H1 (cell line): Measurements from ENCODE around the gene GABRG2. TPM values are rescaled to one million over a fixed set of nuclear protein-coding genes. Genes with fewer than 3 reads are reported as not detected.

Experiments used
- CTCF ChIA-PET: fragments of 300-600 bp; sonication (Branson Sonifier 250); formaldehyde crosslinking; loops from one replicate; lab custom pipeline; 2021; ENCODE audit not compliant: partially characterized antibody; lab: Charles Lee
- POLR2A ChIA-PET: fragments of 300-600 bp; sonication (Branson Sonifier 250); formaldehyde crosslinking; loops from one replicate; lab custom pipeline; 2021; ENCODE audit warnings: inconsistent platforms; ENCODE audit not compliant: partially characterized antibody; lab: Charles Lee
- DNase-seq, 2 experiments: peaks; one replicate each; pipeline versions ENCODE4 v3.0.0 to v3.0.0-alpha.2; 2010 to 2022; ENCODE audit warnings: low spot score in 2 of 2, low read depth in 1 of 2, mixed read lengths in 1 of 2
- FAIRE-seq: peaks from 2 replicates; lab custom pipeline; 2011; peaks lifted over from hg19 to GRCh38; lab: Jason Lieb, UNC
- H2AFZ ChIP-seq: 2 replicates; pipeline ENCODE4 v1.8.1; 2012; ENCODE audit warnings: low read length, inconsistent platforms
- H2AK5ac ChIP-seq: 2 replicates; pipeline ENCODE4 v1.6.1; 2013; ENCODE audit warnings: low read depth, low read length
- H2BK120ac ChIP-seq: replicated peaks from 2 replicates; pipeline ENCODE3; 2013; ENCODE audit warnings: low read depth, low read length, inconsistent platforms
- H2BK12ac ChIP-seq: 2 replicates; pipeline ENCODE4 v1.6.1; 2013; ENCODE audit warnings: low read depth, low read length
- H2BK15ac ChIP-seq: 2 replicates; pipeline ENCODE4 v1.6.1; 2013; ENCODE audit warnings: low read length
- H2BK20ac ChIP-seq: 2 replicates; pipeline ENCODE4 v1.6.1; 2013; ENCODE audit warnings: low read length
- H2BK5ac ChIP-seq: 2 replicates; pipeline ENCODE4 v1.6.1; 2013; ENCODE audit warnings: low read depth, low read length
- H3K14ac ChIP-seq: 2 replicates; pipeline ENCODE4 v1.6.1; 2013; ENCODE audit warnings: inconsistent platforms; ENCODE audit not compliant: insufficient read length
- H3K18ac ChIP-seq: 2 replicates; pipeline ENCODE4 v1.6.1; 2013; ENCODE audit warnings: low read length; ENCODE audit errors: extremely low read depth
- H3K23ac ChIP-seq: 2 replicates; pipeline ENCODE4 v1.6.1; 2013; ENCODE audit warnings: inconsistent platforms; ENCODE audit not compliant: insufficient read length
- H3K23me2 ChIP-seq: 2 replicates; pipeline ENCODE4 v1.6.1; 2013; ENCODE audit warnings: low read depth, low read length
- H3K27ac ChIP-seq: 2 replicates; pipeline ENCODE4 v1.6.1; 2011; ENCODE audit warnings: low read depth, low read length, inconsistent platforms
- H3K27me3 ChIP-seq, 4 experiments: replicated peaks in 1 of 4; 1 replicate in 1 of 4; 2 replicates in 3 of 4; pipeline versions ENCODE4 v1.6.1 to v1.8.1; 2011 to 2013; ENCODE audit warnings: low read length in 3 of 4, mild to moderate bottlenecking in 3 of 4, inconsistent platforms in 2 of 4, mixed read lengths in 2 of 4, moderate library complexity in 1 of 4; ENCODE audit not compliant: control insufficient read depth in 3 of 4, insufficient read depth in 3 of 4; ENCODE audit errors: extremely low read depth in 1 of 4
- H3K36me3 ChIP-seq, 4 experiments: 2 replicates each; pipeline versions ENCODE4 v1.6.1 to v1.8.1; 2011 to 2013; ENCODE audit warnings: mild to moderate bottlenecking in 4 of 4, low read length in 3 of 4, moderate library complexity in 2 of 4, control low read depth in 1 of 4, inconsistent platforms in 1 of 4; ENCODE audit not compliant: insufficient read depth in 4 of 4, control insufficient read depth in 2 of 4
- H3K4ac ChIP-seq: replicated peaks from 2 replicates; pipeline ENCODE3; 2013; ENCODE audit warnings: low read length, low read depth, mixed read lengths, inconsistent platforms; ENCODE audit not compliant: insufficient read length
- H3K4me1 ChIP-seq, 4 experiments: replicated peaks in 1 of 4; 1 replicate in 1 of 4; 2 replicates in 3 of 4; pipeline versions ENCODE4 v1.6.1 to v1.8.1; 2011 to 2013; ENCODE audit warnings: low read length in 3 of 4, inconsistent platforms in 2 of 4, mixed read lengths in 1 of 4; ENCODE audit not compliant: insufficient read depth in 4 of 4, control insufficient read depth in 3 of 4
- H3K4me2 ChIP-seq, 2 experiments: 2 replicates each; pipeline versions ENCODE4 v1.6.1 to v1.8.1; 2011 to 2013; ENCODE audit warnings: low read depth in 2 of 2, low read length in 2 of 2, control low read depth in 1 of 2, inconsistent platforms in 1 of 2, mild to moderate bottlenecking in 1 of 2; ENCODE audit not compliant: insufficient read depth in 1 of 2
- H3K4me3 ChIP-seq, 4 experiments: fragments of 200-600, 300-600 bp in 1 of 4; sonication (generic), shearing (Covaris generic), sonication (Bioruptor Twin) in 1 of 4; 2 replicates each; pipeline versions ENCODE4 v1.5.1 to v1.8.1; 2011 to 2016; ENCODE audit warnings: low read length in 4 of 4, low read depth in 3 of 4, control low read depth in 2 of 4, inconsistent platforms in 2 of 4, mild to moderate bottlenecking in 2 of 4, mixed read lengths in 1 of 4, moderate library complexity in 1 of 4; ENCODE audit not compliant: insufficient read depth in 2 of 4; ENCODE audit errors: extremely low read depth in 1 of 4
- H3K56ac ChIP-seq: replicated peaks from 2 replicates; pipeline ENCODE3; 2013; ENCODE audit warnings: low read depth, mild to moderate bottlenecking, mixed read lengths, low read length, inconsistent platforms; ENCODE audit not compliant: insufficient read length
- H3K79me1 ChIP-seq: 2 replicates; pipeline ENCODE4 v1.6.1; 2013; ENCODE audit warnings: low read depth, low read length, control low read depth
- H3K79me2 ChIP-seq, 2 experiments: 2 replicates each; pipeline versions ENCODE4 v1.6.1 to v1.8.1; 2012 to 2013; ENCODE audit warnings: low read length in 2 of 2, mild to moderate bottlenecking in 2 of 2, inconsistent platforms in 1 of 2; ENCODE audit not compliant: insufficient read depth in 2 of 2, control insufficient read depth in 1 of 2
- H3K9ac ChIP-seq, 4 experiments: replicated peaks in 1 of 4; 1 replicate in 1 of 4; 2 replicates in 3 of 4; pipeline versions ENCODE4 v1.6.1 to v1.8.1; 2011 to 2013; ENCODE audit warnings: low read depth in 3 of 4, low read length in 3 of 4, control low read depth in 2 of 4, mild to moderate bottlenecking in 2 of 4, moderate library complexity in 2 of 4, inconsistent platforms in 1 of 4; ENCODE audit errors: extremely low read depth in 1 of 4
- H3K9me3 ChIP-seq, 2 experiments: 2 replicates each; pipeline versions ENCODE4 v1.6.1 to v1.8.1; 2012 to 2013; ENCODE audit warnings: mild to moderate bottlenecking in 2 of 2, moderate library complexity in 2 of 2, control low read depth in 1 of 2, inconsistent platforms in 1 of 2, low read depth in 1 of 2, low read length in 1 of 2, mixed read lengths in 1 of 2; ENCODE audit not compliant: insufficient read depth in 2 of 2
- H4K20me1 ChIP-seq, 2 experiments: replicated peaks in 1 of 2; 2 replicates each; pipeline versions ENCODE3 to v1.8.1; 2011 to 2013; ENCODE audit warnings: inconsistent platforms in 2 of 2, low read length in 2 of 2, mild to moderate bottlenecking in 1 of 2; ENCODE audit not compliant: insufficient read depth in 2 of 2, control insufficient read depth in 1 of 2
- H4K5ac ChIP-seq: 2 replicates; pipeline ENCODE4 v1.6.1; 2013; ENCODE audit warnings: low read length, low read depth, mixed read lengths, inconsistent platforms; ENCODE audit not compliant: insufficient read length
- H4K8ac ChIP-seq: 2 replicates; pipeline ENCODE4 v1.8.0; 2013; ENCODE audit warnings: mild to moderate bottlenecking, moderate library complexity, low read length, inconsistent platforms; ENCODE audit not compliant: insufficient read depth; ENCODE audit errors: extremely low read depth
- H4K91ac ChIP-seq: replicated peaks from 2 replicates; pipeline ENCODE3; 2013; ENCODE audit warnings: low read length, mixed read lengths, inconsistent platforms; ENCODE audit not compliant: insufficient read length
- ASH2L ChIP-seq: fragments of 200-600, 300-600 bp; sonication (generic); IDR thresholded peaks from one replicate; pipeline ENCODE4 v1.7.1; 2017; ENCODE audit warnings: low read length
- ATF3 ChIP-seq: IDR thresholded peaks from 2 replicates; pipeline ENCODE4 v1.6.1; 2011; ENCODE audit warnings: low read depth, mild to moderate bottlenecking, low read length; ENCODE audit not compliant: insufficient read depth
- BACH1 ChIP-seq: IDR thresholded peaks from 2 replicates; pipeline ENCODE4 v1.6.1; 2012; ENCODE audit warnings: low read length, improper control_type of control experiment
- BCL11A ChIP-seq, 2 experiments: IDR thresholded peaks; one replicate each; pipeline ENCODE4 v1.6.1; 2011; ENCODE audit warnings: low read depth in 2 of 2, low read length in 2 of 2, mild to moderate bottlenecking in 2 of 2
- CBX8 ChIP-seq: fragments of 300-800, 300-1000 bp; sonication (generic); IDR thresholded peaks from 2 replicates; pipeline ENCODE4 v1.7.1; 2016; ENCODE audit warnings: low read depth, low read length, borderline replicate concordance
- HDAC6 ChIP-seq: IDR thresholded peaks from one replicate; pipeline ENCODE4 v1.7.1; 2012; ENCODE audit warnings: low read depth, mild to moderate bottlenecking, inconsistent platforms, low read length, moderate library complexity
- MAFK ChIP-seq: IDR thresholded peaks from 2 replicates; pipeline ENCODE4 v1.6.1; 2012; ENCODE audit warnings: low read depth, mild to moderate bottlenecking, improper control_type of control experiment, low read length
- NRF1 ChIP-seq: IDR thresholded peaks from 2 replicates; pipeline ENCODE4 v1.6.1; 2011; ENCODE audit warnings: mild to moderate bottlenecking, low read depth, low read length, improper control_type of control experiment
- RFX5 ChIP-seq: IDR thresholded peaks from 2 replicates; pipeline ENCODE4 v1.6.1; 2011; ENCODE audit warnings: low read depth, low read length, improper control_type of control experiment, borderline replicate concordance
- RNF2 ChIP-seq: fragments of 200-900, 300-1000 bp; sonication (generic); IDR thresholded peaks from 2 replicates; pipeline ENCODE4 v1.7.1; 2016; ENCODE audit warnings: borderline replicate concordance, low read depth, mild to moderate bottlenecking, antibody characterized with exemption, low read length; ENCODE audit not compliant: poor library complexity, severe bottlenecking; ENCODE audit errors: missing control alignments
- SAP30 ChIP-seq: fragments of 300-600 bp; sonication (generic); IDR thresholded peaks from 2 replicates; pipeline ENCODE4 v1.7.1; 2012; ENCODE audit warnings: low read length, moderate library complexity, mild to moderate bottlenecking, inconsistent platforms; ENCODE audit not compliant: insufficient read depth, insufficient replicate concordance
- USF2 ChIP-seq: IDR thresholded peaks from 2 replicates; pipeline ENCODE4 v1.6.1; 2011; ENCODE audit warnings: low read length, improper control_type of control experiment
- WGBS, 2 experiments: shearing (Covaris generic) in 1 of 2; methylation state at CpG; one replicate each; pipeline versions ENCODE4 v1.1.6 to v1.1.7; 2013 to 2015; ENCODE audit warnings: low lambda C conversion rate in 2 of 2, mixed read lengths in 2 of 2, inconsistent platforms in 1 of 2, low coverage in 1 of 2, missing lambda C conversion rate in 1 of 2; ENCODE audit not compliant: insufficient replicate concordance in 2 of 2, insufficient coverage in 1 of 2, insufficient read length in 1 of 2; ENCODE audit errors: extremely low coverage in 1 of 2, missing lambda C conversion rate in 1 of 2; 5-methylcytosine and 5-hydroxymethylcytosine counted together
- polyA plus RNA-seq, 7 experiments: library from polyadenylated mRNA; depleted of rRNA in 3 of 7; stranded (reverse) in 5 of 7; unstranded in 2 of 7; fragments of >200 nt in 5 of 7; fragments of 200-250 nt in 2 of 7; gene quantifications; 1 replicate in 5 of 7; 2 replicates in 1 of 7; 4 replicates in 1 of 7; pipeline versions ENCODE4 v1.2.1 to v1.2.3, GENCODE V29; 2011 to 2013; ENCODE audit warnings: missing spikeins in 2 of 7, mixed read lengths in 2 of 7
- total RNA-seq: library from RNA; stranded (reverse); fragmentation: NEBNext Ultra II Directional; extraction: Animal tissue kit (Norgen Biotek cat#: 25700); gene quantifications from 2 replicates; pipeline ENCODE4 v1.2.1, GENCODE V29; 2021

The GABRG2 gene
- total and polyA plus RNA-seq, 2 of the 8 experiments (the other 6 are each of a cell fraction or from before 2014, with no cell fraction given), result 2.0 to 2.8 TPM

- Histone ChIP-seq H3K4me2 (no peak overlapping the region), H2AK5ac (no peak overlapping the region), H3K14ac (no peak overlapping the region), H2BK5ac (no peak overlapping the region), H3K9me3 (no peaks in the 10 kb centered on the region), H4K8ac (no peak overlapping the region), H3K56ac (no peak overlapping the region), H3K4ac (no peak overlapping the region), H2BK12ac (no peak overlapping the region), H2BK20ac (no peak overlapping the region), H4K91ac (no peak overlapping the region), H3K36me3 (no peaks in the 10 kb centered on the region), H3K18ac (no peak overlapping the region), H3K4me3 (no peak overlapping the region), H3K9ac (no peak overlapping the region), H3K27ac (no peak overlapping the region), H3K79me1 (no peaks in the 10 kb centered on the region), H2BK120ac (no peak overlapping the region), H4K20me1 (no peaks in the 10 kb centered on the region), H2BK15ac (no peak overlapping the region), H3K27me3 (peaks cover 0 to 1% (median 0%) of the 10 kb centered on the region in 4 experiments; a peak in 1 of 7 replicates), H3K23ac (no peak overlapping the region), H3K79me2 (no peaks in the 10 kb centered on the region), H3K4me1 (peaks cover 0 to 4% (median 0%) of the 10 kb centered on the region in 4 experiments; a peak in 1 of 7 replicates), H2AFZ (no peak overlapping the region), H4K5ac (no peak overlapping the region), H3K23me2 (no peaks in the 10 kb centered on the region)
- 97% methylated on average over 2 of the region's 2 CpGs; no CpG with 5 or more reads in 1 of the 2 experiments for WGBS, 2 experiments
- no peak for DNase-seq
- no peak for FAIRE-seq
- ChIA-PET CTCF (interaction anchor here (1.5 kb wide), 1 partner anchor 184 kb away, joined by 3 read pairs; no protein-coding TSS in a partner anchor), POLR2A (no interaction called here)
- TF ChIP-seq MAFK (no peak), ASH2L (no peak), RFX5 (no peak), USF2 (no peak), NRF1 (no peak), BCL11A (IDR thresholded peaks at IDR 0.05; ENCODE audit: low read depth in 2 of 2, low read length in 2 of 2) (no peak), CBX8 (no peak), BACH1 (no peak), ATF3 (no peak), HDAC6 (no peak), SAP30 (no peak), RNF2 (no peak)
Observed at GRCh38 chr5:162025312-162025711, 42.3 kb upstream of the GABRG2 start.
